Cardiac septum (tissue), 1 donor: Measurements from ENCODE around the gene FANCC. TPM values are rescaled to one million over a fixed set of nuclear protein-coding genes. Genes with fewer than 3 reads are reported as not detected.

Source experiments
- DNase-seq: peaks from one replicate; pipeline ENCODE4 v3.0.0-alpha.2; 2020; ENCODE audit warnings: low spot score
- intact Hi-C: fragments of 100-400 bp; cut with DNase I; formaldehyde crosslinking; loops from one replicate; pipeline ENCODE4 v1.14.0; 2022
- total RNA-seq: library from RNA; stranded (reverse); fragmentation: NEBNext Ultra II Directional; extraction: Animal tissue kit (Norgen Biotek cat#: 25700); gene quantifications from one replicate; pipeline ENCODE4 v1.2.1, GENCODE V29; 2021
- donor health status: DM: no; HTN: no; CAD: no.

The FANCC gene
- total RNA-seq, 1 donor from 2014 or later = 4.3 TPM

DNA sequence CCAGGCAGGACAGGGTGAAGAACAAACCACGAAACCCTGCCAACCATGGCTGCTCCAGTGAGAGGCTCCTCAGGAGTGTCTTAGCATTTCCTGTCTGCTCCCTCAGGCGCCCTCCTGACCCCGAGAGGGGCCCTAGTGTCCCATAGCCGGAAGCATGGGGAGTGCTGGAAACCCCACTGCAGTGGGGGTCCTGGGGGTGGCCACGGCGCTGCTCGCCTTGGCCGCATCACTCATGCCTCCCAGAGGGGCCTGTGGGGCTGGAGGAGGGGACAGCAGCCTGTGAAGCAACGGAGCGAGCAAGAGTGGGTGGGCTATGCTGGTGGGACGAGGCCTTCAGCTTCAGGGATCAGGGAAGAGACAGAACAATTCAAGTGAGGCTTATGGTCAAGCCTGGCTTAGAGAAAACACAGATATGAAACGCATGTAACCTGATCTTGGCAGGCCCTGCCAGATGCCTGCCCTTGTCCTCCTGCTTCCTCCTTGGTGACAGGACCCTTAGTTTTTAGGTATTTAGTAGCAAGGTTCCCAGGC lies 219.1 kb downstream of the FANCC start:
- DNase-seq = no peak
- intact Hi-C loops = no loop called here

- no peak for DNase-seq
- intact Hi-C loops = no loop called here
Measured at GRCh38 chr9:95097279-95097678, 220.2 kb downstream of the FANCC start.

GRCh38 chr9:95096807-95097206 lies 220.7 kb downstream of the FANCC start:
- intact Hi-C loops = no loop called here
- DNase-seq = no peak

DNA sequence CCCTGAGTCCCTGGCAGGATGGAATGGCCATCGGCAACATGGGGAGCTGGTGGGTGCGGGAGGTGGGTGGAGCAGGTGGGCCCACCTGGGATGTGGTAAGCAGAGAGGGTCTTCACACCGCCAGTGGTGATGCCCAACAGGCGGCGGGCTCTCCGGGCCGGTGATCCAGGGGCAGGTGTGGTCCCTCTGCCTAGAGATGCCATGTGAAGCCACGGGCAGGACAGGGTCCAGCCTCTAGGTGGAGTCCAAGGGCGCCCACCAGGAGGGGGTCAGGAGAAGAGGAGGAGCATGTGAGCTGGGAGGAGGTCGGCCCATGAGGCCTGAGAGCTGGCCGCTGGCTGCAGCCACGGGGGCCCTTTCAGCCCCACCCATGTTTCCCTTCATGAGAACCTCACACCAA lies 221.1 kb downstream of the FANCC start:
- intact Hi-C loops = no loop called here
- DNase-seq = no peak

DNA sequence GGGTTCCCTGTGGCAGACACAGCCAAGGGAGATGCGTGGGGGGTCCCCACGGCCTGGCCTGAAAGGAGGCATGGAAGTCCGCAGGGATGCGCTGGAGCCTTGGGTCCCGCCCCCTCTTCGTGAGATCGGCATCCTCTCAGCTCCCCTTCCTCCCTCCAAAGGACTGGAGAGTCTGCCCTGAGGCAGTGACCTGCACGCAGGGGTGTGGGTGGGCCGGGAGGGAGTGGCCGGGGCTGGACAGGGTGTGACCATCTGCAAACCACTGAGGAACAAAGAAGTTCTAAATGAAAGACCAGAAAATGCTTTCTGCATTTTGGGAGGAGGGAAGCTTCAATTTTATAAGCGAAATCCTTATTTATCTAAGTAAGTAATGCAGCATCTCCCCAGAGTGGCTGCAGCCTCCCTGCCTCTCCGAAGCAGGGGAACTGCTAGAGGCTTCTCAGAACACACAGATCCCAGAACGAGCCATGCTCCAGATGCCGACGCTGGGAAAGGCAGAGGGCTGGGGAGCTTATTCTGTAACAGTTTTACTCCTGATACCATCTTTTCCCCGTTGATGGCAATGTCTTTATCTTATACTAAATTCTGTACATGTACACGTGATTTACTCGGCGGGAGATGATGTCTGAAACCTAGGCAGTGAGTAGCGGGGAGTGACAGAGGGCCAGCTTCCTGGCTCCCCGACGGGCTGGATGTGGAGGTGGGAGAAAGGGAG lies 221.7 kb downstream of the FANCC start:
- no peak for DNase-seq
- intact Hi-C loops = no loop called here

- DNase-seq = no peak
- intact Hi-C loops = no loop called here
Measured at GRCh38 chr9:95094002-95094401, 223.5 kb downstream of the FANCC start.

GRCh38 chr9:95093586-95093985 lies 223.9 kb downstream of the FANCC start:
- no peak for DNase-seq
- intact Hi-C loops = no loop called here

- no peak for DNase-seq
- intact Hi-C loops = no loop called here
Measured at GRCh38 chr9:95092262-95093072, 225.0 kb downstream of the FANCC start.

GRCh38 chr9:95091601-95092261 lies 225.8 kb downstream of the FANCC start:
- no peak for DNase-seq
- intact Hi-C loops = no loop called here

DNA sequence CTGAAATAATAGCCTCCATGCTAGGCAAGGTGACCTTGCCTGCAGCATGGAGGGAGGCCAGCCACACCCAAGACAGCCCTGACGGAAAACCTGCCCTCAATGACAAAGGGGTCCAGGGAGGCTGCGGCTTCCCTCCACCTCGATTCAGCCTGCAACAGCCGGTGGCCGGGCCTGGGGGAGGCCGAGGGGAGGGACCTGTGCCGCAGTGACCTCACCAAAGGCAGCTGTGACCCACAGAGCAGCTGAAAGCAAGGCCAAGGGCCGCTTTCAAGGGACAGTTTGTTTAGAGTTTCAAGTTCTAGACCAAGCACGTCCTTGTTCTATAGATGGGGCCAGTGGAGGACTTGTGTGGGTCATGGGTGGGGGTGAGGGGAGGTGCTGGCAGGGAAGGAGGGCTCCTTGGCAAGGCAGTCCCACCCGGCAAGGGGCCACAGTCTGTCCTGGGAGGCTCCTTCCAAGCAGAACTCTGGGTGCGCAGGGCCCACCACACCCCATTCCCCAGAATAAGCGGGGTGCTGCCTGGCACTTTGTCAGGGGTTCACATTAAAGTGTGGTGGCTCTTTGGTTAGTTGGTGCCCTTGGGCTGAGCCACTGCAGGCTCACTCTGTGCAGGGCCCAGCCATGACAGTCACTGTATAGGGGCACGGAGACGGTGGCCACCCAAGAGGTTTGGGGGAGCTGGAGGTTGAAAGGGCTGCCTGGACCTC lies 226.5 kb downstream of the FANCC start:
- intact Hi-C loops = no loop called here
- DNase-seq = no peak

DNA sequence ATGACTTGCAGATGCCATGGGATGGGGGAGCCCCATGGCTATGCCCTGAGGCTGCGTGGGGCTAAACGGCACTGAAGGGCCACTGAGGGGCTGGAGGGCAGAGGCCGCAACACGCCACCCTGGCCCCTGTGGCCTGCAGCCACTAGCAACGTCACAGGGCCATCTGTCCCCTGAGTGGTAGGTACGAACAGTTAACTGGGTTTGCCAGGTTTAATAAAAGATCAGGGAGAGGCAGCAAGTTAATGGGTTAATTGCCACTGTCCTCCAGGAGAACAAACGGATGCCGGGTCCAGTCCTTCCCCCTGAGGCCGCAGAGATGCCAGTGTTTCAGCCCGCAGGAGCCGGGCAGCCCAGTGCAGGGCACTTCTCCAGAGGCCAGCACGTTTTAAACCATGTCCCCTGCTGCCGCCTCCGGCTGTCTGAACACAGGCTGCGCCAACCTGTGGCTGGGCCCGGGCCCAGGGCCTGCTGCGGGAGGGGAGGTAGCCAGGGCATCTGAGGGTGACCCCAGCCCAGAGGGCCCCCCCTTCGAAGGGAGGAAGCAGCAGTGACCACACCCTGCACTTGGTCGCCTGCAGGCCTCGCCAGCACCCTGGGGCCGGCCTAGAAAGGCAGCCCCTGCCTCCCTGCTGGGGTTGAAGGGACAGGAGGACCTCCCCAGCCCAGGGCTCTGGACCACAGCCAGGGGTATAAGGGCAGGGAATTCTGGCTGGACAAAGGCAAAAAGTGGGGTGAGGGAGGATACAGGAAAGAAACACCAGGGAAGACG lies 227.3 kb downstream of the FANCC start:
- intact Hi-C loops = no loop called here
- peak; percentile 86 for DNase-seq

GRCh38 chr9:95089257-95090022 lies 228.1 kb downstream of the FANCC start:
- no peak for DNase-seq
- intact Hi-C loops = no loop called here

GRCh38 chr9:95088421-95089161 lies 228.9 kb downstream of the FANCC start:
- intact Hi-C loops = no loop called here
- DNase-seq = no peak

DNA sequence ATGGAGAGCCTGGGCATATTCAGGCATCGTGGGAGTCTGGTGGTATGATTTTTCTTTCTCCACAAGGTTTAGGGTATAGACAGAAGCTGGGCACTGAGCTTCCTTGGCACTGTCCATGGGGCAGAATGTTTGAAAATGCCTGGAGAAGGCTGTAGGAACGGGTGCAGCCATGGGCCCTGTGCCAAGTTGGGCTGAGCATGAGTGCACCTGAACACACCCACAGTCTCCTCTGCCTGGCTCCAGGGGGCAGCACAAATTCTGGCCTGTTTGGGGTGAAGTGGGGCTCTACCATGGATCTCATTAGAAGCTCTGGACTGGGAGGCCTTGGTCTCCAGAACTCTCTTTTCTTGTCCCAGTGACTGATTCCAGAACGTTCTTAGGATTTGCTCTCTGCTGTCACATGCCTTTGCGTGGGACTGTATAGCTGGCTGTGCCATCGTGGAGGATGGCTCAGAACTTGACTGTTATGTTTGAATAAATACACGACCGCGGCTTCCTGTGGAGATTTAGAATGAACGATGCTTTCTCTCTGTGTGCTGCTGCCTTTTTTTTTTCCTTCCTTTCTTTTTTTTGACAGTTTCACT lies 229.8 kb downstream of the FANCC start:
- DNase-seq = no peak
- intact Hi-C loops = no loop called here

- intact Hi-C loops = no loop called here
Measured at GRCh38 chr9:95086564-95086955, 230.9 kb downstream of the FANCC start.

DNA sequence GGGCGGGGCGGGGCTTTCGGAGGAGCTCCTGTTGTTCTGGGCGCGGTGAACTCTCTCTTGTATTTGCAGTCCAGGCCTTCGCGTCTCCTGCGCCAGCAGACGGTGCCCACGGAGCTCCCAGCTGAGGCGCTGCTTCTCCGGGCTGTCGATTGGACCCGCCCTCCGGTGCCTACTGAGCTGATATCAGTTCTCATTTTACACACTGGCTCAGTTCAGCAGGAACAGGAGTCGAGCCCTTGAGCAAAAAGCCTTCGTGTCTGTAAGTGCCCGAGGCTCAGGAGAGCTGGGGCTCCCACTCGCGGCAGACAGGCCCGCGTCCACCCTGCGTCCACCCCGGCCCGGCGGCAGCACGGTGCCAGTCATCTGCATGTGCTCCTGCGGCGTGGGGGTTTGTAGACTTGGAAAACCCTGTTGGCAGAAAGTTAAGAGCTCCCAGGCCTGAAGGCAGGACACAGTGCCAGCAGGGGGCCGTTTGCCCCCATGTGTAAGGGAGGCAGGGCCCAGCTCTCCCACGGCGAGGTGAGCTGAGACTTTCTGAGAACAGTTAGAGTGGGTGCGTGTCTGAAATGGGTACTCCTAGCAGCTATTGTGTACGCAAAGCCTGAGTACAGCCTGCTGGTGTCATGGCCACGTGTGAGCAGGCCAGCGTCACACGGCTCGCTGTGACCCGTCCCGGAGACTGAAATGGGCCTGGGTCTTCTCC lies 231.5 kb downstream of the FANCC start:
- intact Hi-C loops = no loop called here
- DNase-seq = peak; percentile 78

More at GRCh38 chr9:95086564-95086955, 230.9 kb downstream of the FANCC start:
- DNase-seq = no peak
